HPDE6-E6E7 (cell line): Measurements from ENCODE around the gene SNX6.
"Not testable (repeated sequence)": the region's sequence is repeated elsewhere in the genome, so short reads cannot be mapped to it uniquely, and the experiment has no call there.

Experiments used
- DNase-seq: peaks from one replicate; pipeline ENCODE4 v3.0.0; 2011; ENCODE audit warnings: missing footprints; ENCODE audit errors: extremely low spot score

The SNX6 gene

GRCh38 chr14:34634360-34634771, 4.4 kb upstream of the SNX6 start:
- DNase-seq: not testable (repeated sequence)

- DNase-seq: no peak
These were observed 3.8 kb upstream of the SNX6 start for GRCh38 chr14:34633742-34634141.

GRCh38 chr14:34632411-34632978, 2.5 kb upstream of the SNX6 start:
- DNase-seq: no peak

GRCh38 chr14:34629344-34629656, 648 bp downstream of the SNX6 start:
- DNase-seq: no peak

GRCh38 chr14:34628681-34629135, 1.2 kb downstream of the SNX6 start:
- DNase-seq: no peak

- DNase-seq: no peak
These were observed 6.4 kb downstream of the SNX6 start for GRCh38 chr14:34623506-34623905.

GRCh38 chr14:34620839-34621238, 9.1 kb downstream of the SNX6 start:
- DNase-seq: no peak

- no peak for DNase-seq
These were observed 9.8 kb downstream of the SNX6 start for GRCh38 chr14:34620115-34620514.

GRCh38 chr14:34619471-34619870, 10.5 kb downstream of the SNX6 start:
- no peak for DNase-seq

GRCh38 chr14:34616360-34616759, 13.6 kb downstream of the SNX6 start:
- no peak for DNase-seq

- no peak for DNase-seq
These were observed 14.4 kb downstream of the SNX6 start for GRCh38 chr14:34615507-34615906.

GRCh38 chr14:34614638-34615037, 15.3 kb downstream of the SNX6 start:
- no peak for DNase-seq

- DNase-seq: no peak
These were observed 19.8 kb downstream of the SNX6 start for GRCh38 chr14:34610101-34610500.

- DNase-seq: no peak
These were observed 24.5 kb downstream of the SNX6 start for GRCh38 chr14:34605461-34605860.

GRCh38 chr14:34604995-34605394, 25.0 kb downstream of the SNX6 start:
- no peak for DNase-seq

GRCh38 chr14:34596891-34597290, 33.1 kb downstream of the SNX6 start:
- no peak for DNase-seq

- DNase-seq: no peak
These were observed 36.1 kb downstream of the SNX6 start for GRCh38 chr14:34593740-34594375.

- no peak for DNase-seq
These were observed 37.3 kb downstream of the SNX6 start for GRCh38 chr14:34592623-34593022.

- DNase-seq: no peak
These were observed 46.4 kb downstream of the SNX6 start for GRCh38 chr14:34583525-34583924.

- DNase-seq: no peak
These were observed 47.7 kb downstream of the SNX6 start for GRCh38 chr14:34582117-34582680.

GRCh38 chr14:34580381-34580780, 49.6 kb downstream of the SNX6 start:
- no peak for DNase-seq

GRCh38 chr14:34571771-34572170, 58.2 kb downstream of the SNX6 start:
- no peak for DNase-seq

GRCh38 chr14:34569750-34570149, 60.2 kb downstream of the SNX6 start:
- no peak for DNase-seq

- DNase-seq: no peak
These were observed 61.1 kb downstream of the SNX6 start for GRCh38 chr14:34568803-34569202.
